ENCODE measurements around the gene ENPP1.
"Not testable (repeated sequence)": the region's sequence is repeated elsewhere in the genome, so short reads cannot be mapped to it uniquely, and the experiment has no call there.

ENPP1 gene

GRCh38 chr6:131909408-131910218, 101.8 kb downstream of the ENPP1 start:
- peak; percentile 51 for DNase-seq (ENCODE audit: extremely low read depth, low read depth)
- peak; percentile 88 for TF ChIP-seq CTCF (IDR thresholded peaks at IDR 0.05; ENCODE audit: low read depth, low read length)

- DNase-seq (ENCODE audit: extremely low read depth, low read depth) = no peak
- TF ChIP-seq CTCF (IDR thresholded peaks at IDR 0.05; ENCODE audit: low read depth, low read length) = no peak
Observed at GRCh38 chr6:131910219-131910589, 102.4 kb downstream of the ENPP1 start.

GRCh38 chr6:131910956-131911355, 103.1 kb downstream of the ENPP1 start:
- DNase-seq (ENCODE audit: extremely low read depth, low read depth) = no peak
- no peak for TF ChIP-seq CTCF (IDR thresholded peaks at IDR 0.05; ENCODE audit: low read depth, low read length)

- no peak for TF ChIP-seq CTCF (IDR thresholded peaks at IDR 0.05; ENCODE audit: low read depth, low read length)
- no peak for DNase-seq (ENCODE audit: extremely low read depth, low read depth)
Observed at GRCh38 chr6:131911951-131912350, 104.1 kb downstream of the ENPP1 start.

GRCh38 chr6:131914234-131914633, 106.4 kb downstream of the ENPP1 start:
- DNase-seq (ENCODE audit: extremely low read depth, low read depth) = no peak
- TF ChIP-seq CTCF (IDR thresholded peaks at IDR 0.05; ENCODE audit: low read depth, low read length) = no peak

- TF ChIP-seq CTCF (IDR thresholded peaks at IDR 0.05; ENCODE audit: low read depth, low read length) = peak; percentile 89
- peak; percentile 68 for DNase-seq (ENCODE audit: extremely low read depth, low read depth)
Observed at GRCh38 chr6:131914967-131915751, 107.3 kb downstream of the ENPP1 start.

GRCh38 chr6:131916091-131916796, 108.4 kb downstream of the ENPP1 start:
- DNase-seq (ENCODE audit: extremely low read depth, low read depth) = not testable (repeated sequence)
